HS-5 (cell line): ENCODE measurements around the gene MT1E.
"Not testable (repeated sequence)": the region's sequence is repeated elsewhere in the genome, so short reads cannot be mapped to it uniquely, and the experiment has no call there.

Experiments used
- DNase-seq: peaks from one replicate; pipeline ENCODE4 v3.0.0-alpha.2; 2012; ENCODE audit warnings: low read depth

Gene MT1E

DNA sequence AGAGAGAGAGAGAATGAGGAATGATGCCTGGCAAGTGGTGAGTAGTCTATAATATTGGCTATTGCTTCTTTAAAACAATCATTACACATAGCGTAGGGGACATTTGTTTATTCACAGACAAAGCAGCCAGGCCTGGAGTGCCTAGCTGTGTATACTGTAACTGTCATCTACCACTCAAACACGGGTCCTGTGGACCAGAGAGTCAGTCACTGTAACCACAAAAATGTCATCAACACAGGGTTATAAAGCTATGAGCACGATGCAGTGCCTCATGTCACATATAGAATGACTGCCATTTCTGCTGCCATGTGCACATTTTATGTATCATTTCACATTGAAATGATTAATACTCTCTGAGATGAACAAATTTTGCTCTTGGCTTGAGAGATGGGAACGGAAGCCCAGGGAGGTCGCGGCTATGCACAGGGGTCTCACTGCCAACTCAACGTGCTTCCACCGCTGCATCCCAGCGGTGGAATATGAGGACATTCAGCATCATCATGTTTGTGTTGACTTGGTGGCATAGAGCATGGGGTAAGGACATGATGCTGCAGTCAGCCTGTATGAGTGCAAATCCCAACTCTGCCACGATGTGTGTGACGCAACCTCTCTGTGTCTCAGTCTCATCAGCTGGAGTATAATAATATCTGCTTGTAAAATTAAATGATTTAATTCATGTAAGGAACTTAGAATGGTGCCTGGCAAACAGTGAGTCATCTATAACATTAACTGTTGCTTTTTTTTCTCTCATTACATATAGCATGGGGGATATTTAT lies 47.4 kb downstream of the MT1E start:
- no peak for DNase-seq

DNA sequence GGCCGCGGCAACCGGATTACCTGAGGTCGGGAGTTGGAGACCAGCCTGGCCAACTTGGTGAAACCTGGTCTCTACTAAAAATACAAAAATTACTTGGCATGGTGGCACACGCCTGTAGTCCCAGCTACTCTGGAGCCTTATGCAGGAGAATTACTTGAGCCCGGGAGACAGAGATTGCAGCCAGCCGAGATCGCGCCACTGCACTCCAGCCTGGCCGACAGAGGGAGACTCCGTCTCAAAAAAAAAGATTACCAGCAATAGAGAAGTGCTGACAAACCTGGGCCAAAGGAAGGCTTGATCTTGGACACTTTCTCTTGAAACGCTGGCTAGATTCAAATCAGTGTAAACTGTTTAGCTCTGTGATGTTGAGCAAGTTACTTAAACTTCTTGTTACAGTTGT lies 48.3 kb downstream of the MT1E start:
- no peak for DNase-seq

DNA sequence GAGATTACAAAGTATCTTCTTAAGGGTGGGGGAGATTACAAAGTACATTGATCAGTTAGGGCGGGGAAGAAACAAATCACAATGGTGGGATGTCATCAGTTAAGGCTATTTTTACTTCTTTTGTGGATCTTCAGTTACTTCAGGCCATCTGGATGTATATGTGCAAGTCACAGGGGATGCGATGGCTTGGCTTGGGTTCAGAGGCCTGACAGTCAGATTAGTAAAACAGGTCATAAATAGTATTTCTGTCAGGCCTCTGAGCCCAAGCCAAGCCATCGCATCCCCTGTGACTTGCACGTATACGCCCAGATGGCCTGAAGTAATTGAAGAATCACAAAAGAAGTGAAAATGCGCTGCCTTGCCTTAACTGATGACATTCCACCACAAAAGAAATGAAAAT lies 49.0 kb downstream of the MT1E start:
- DNase-seq, result not testable (repeated sequence)

DNA sequence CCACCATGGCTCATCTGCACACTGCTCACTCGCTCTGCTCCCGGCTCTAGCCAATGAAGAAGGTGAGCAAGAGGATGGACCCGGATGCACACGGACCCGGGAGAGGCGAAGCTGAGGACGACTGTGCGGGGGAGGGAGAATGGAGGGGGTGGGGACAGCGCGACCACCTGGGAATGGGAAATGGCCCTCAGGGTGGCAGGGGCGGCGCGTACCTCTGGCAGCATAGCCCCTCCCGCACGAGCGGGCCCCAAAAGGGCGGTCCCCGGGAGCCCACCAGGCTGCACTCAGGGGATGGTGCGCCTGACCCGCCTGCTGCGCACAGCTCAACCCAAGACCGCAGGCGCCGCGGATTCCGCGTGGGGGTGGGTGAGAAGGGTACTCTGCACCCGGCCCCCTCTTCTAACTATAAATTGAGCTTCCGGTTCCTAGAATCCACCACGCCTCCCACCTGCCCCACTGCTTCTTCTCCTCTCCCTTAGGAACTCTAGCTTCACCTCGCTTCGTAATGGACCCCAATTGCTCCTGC lies 50.2 kb downstream of the MT1E start:
- DNase-seq, result no peak
